Nephron progenitor cell (in vitro differentiated cells): ENCODE data around the gene SUMF1.

Source experiments
- DNase-seq: peaks from one replicate; pipeline ENCODE4 v3.0.0; 2021
- H3K27ac Mint-ChIP-seq: 2 replicates; pipeline ENCODE4 v1.8.0; 2021; ENCODE audit warnings: mild to moderate bottlenecking, moderate library complexity, mixed read lengths
- H3K27me3 Mint-ChIP-seq: 2 replicates; pipeline ENCODE4 v1.8.0; 2021; ENCODE audit warnings: mild to moderate bottlenecking, low read depth, mixed read lengths; ENCODE audit not compliant: poor library complexity
- H3K36me3 Mint-ChIP-seq: 2 replicates; pipeline ENCODE4 v1.8.0; 2021; ENCODE audit warnings: low read depth, mixed read lengths
- H3K4me1 Mint-ChIP-seq: 2 replicates; pipeline ENCODE4 v1.8.0; 2021; ENCODE audit warnings: mixed read lengths
- H3K4me3 Mint-ChIP-seq: 2 replicates; pipeline ENCODE4 v1.8.0; 2021; ENCODE audit warnings: mild to moderate bottlenecking, moderate library complexity, mixed read lengths
- H3K9me3 Mint-ChIP-seq: 2 replicates; pipeline ENCODE4 v1.8.0; 2021; ENCODE audit warnings: mild to moderate bottlenecking, moderate library complexity, mixed read lengths
- TF ChIP-seq, protein P1 (sequence below): fragments of 200-600 bp; sonication (generic); IDR thresholded peaks from 2 replicates; pipeline ENCODE4 v1.5.0; 2021; ENCODE audit warnings: antibody characterized with exemption

Gene SUMF1

DNA sequence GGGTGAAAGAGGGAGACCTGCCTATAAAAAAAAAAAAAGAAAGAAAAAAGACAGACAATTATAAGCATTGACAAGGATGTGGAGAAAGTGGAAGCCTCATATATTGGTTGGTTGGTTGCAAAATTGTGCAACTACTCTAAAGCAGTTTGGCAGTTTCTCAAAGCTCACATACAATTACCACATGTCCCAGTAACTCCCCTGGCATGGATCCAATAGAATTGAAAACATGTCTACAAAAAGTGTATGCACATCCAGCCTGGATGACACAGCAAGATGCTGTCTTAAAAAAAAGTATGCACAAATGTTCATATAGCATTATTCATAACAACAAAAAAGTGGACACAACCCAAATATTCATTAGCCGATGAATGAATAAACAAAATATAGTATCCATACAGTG is 144.4 kb downstream of the SUMF1 start:
- H3K27me3 Mint-ChIP-seq = no peaks in the 10 kb centered on the region
- H3K9me3 Mint-ChIP-seq = peaks cover 44% of the 10 kb centered on the region
- no peak overlapping the region for H3K27ac Mint-ChIP-seq
- TF ChIP-seq, protein P1, sequence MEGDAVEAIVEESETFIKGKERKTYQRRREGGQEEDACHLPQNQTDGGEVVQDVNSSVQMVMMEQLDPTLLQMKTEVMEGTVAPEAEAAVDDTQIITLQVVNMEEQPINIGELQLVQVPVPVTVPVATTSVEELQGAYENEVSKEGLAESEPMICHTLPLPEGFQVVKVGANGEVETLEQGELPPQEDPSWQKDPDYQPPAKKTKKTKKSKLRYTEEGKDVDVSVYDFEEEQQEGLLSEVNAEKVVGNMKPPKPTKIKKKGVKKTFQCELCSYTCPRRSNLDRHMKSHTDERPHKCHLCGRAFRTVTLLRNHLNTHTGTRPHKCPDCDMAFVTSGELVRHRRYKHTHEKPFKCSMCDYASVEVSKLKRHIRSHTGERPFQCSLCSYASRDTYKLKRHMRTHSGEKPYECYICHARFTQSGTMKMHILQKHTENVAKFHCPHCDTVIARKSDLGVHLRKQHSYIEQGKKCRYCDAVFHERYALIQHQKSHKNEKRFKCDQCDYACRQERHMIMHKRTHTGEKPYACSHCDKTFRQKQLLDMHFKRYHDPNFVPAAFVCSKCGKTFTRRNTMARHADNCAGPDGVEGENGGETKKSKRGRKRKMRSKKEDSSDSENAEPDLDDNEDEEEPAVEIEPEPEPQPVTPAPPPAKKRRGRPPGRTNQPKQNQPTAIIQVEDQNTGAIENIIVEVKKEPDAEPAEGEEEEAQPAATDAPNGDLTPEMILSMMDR = no peak
- DNase-seq = no peak
- no peak overlapping the region for H3K4me3 Mint-ChIP-seq
- peaks cover 41% of the 10 kb centered on the region for H3K36me3 Mint-ChIP-seq
- H3K4me1 Mint-ChIP-seq = peaks cover 36% of the 10 kb centered on the region

DNA sequence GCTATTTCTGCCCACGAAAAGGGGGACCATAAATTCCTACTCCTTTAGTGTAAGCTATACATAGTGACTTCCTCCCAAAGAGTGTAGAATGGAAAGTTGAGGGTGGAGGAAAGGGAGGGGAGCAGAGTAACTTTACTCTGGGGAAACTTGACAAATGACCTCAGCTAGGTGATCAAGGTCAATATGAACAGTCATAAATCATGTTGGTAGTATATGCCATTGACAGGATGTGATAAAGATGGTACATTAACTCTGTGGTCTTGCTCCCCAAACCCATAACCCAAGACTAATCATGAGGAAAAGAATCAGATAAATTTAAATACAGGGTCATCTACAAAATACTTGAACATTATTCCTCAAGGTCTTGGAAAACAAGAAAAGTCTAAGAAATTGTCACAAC is 145.3 kb downstream of the SUMF1 start:
- Mint-ChIP-seq H3K9me3 (peaks cover 42% of the 10 kb centered on the region), H3K4me3 (peak overlapping the region; percentile 14), H3K27me3 (no peaks in the 10 kb centered on the region), H3K27ac (peak overlapping the region; percentile 80), H3K36me3 (peaks cover 43% of the 10 kb centered on the region), H3K4me1 (peaks cover 36% of the 10 kb centered on the region)
- no peak for DNase-seq
- TF ChIP-seq, protein P1 = no peak

DNA sequence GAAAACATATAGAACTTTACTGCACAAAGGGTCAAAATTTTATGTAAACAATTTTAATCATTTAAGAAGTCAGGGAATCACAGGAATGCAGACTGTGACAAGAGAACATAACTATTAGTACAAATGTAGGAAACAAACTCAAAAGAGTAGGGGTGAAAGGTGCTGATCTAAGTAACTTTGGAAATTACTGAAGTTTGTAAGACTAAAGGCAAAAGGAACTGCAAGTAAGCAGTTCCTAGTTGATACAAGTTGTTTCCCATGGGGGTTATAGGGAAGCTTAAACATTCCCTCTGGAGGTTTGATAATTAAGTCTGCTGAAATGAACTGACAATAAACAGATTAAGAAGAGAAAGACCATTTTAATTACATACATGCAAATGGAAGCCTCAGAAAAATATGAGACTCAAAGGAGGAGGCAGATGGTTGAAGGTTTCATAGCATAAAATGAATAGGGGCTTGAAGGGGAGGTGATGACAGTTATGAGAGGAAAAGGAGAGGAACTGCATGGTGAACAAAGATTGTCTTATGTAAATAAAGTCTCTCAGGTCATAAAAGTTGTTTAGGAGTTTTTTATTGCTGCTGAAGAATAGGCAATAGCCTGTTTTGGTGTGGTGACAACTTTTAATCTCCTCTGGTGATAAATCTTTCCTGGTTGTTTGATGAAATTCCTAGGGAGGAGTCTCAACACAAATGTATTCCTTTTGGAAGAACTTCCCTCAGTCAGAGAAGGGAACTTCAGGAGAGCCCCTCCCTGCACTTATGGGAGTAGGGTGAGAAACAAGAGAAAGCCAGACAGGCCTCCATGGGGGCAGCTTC is 146.8 kb downstream of the SUMF1 start:
- H3K27ac Mint-ChIP-seq = peak overlapping the region; percentile 87
- peak overlapping the region; percentile 26 for H3K4me3 Mint-ChIP-seq
- no peaks in the 10 kb centered on the region for H3K27me3 Mint-ChIP-seq
- H3K9me3 Mint-ChIP-seq = peaks cover 42% of the 10 kb centered on the region
- peaks cover 53% of the 10 kb centered on the region for H3K36me3 Mint-ChIP-seq
- peaks cover 36% of the 10 kb centered on the region for H3K4me1 Mint-ChIP-seq
- TF ChIP-seq, protein P1 = no peak
- DNase-seq = no peak

DNA sequence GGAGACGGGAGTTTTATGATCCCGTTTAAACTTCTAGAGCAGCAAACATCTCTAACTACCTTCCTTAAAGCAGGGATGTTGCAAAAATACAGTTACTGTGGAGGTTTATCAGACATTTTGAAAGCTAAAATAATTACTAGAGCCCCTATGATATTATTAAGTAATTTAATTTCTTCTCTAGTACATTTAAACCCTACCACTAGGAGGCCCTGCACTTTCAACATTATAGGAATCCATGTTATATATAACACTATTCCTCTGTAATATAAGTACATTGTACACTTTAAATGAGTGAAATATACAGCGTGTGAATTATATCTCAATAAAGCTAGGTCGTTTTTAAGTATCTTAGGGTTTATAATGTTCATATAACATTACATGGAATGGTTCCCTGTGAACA is 152.4 kb downstream of the SUMF1 start:
- DNase-seq = no peak
- Mint-ChIP-seq H3K27me3 (no peaks in the 10 kb centered on the region), H3K9me3 (peaks cover 54% of the 10 kb centered on the region), H3K4me3 (no peak overlapping the region), H3K4me1 (peaks cover 42% of the 10 kb centered on the region), H3K36me3 (peaks cover 90% of the 10 kb centered on the region), H3K27ac (no peak overlapping the region)
- TF ChIP-seq, protein P1 = peak; percentile 21

DNA sequence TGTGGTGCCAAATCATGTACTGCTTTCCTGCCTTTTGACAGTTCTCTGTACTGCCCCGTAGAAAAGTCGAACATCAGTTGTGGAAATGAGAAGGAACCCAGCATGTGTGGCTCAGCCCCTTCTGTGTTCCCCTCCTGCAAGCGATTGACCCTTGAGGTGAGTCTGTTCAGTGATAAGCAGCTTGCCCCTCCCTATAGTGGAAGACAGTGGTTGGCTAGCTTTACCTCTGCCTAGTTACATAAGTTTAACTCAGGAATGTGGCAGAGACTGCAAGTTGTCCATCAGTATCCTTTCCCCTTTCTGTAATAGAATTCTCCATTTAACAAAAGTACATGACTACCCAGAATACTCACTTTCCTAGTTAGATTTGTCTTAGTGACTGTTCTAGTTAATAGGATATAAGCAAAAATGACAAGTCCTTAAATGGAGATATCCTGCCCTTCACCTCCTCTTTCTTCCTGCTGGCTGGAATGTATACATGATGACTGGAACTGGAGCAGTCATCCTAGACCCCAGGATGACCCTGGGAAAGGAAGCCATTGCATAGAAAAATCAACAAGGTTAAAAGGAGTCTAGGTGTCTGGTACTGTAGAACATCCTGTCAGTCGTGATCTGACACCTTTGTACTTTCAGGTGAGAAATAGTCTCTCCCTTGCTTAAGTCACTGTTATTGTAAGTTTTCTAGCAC is 153.3 kb downstream of the SUMF1 start:
- H3K27me3 Mint-ChIP-seq = no peaks in the 10 kb centered on the region
- peak overlapping the region; percentile 84 for H3K27ac Mint-ChIP-seq
- DNase-seq = no peak
- TF ChIP-seq, protein P1 = no peak
- H3K4me3 Mint-ChIP-seq = no peak overlapping the region
- peaks cover 47% of the 10 kb centered on the region for H3K9me3 Mint-ChIP-seq
- H3K36me3 Mint-ChIP-seq = peaks cover 90% of the 10 kb centered on the region
- peaks cover 36% of the 10 kb centered on the region for H3K4me1 Mint-ChIP-seq
